22Rv1 (cell line): ENCODE data around the gene FRMD4B.

Source experiments
- ZFX ChIP-seq: fragments of 450-650 bp; IDR thresholded peaks from 2 replicates; pipeline ENCODE4 v1.6.1; 2017; ENCODE audit warnings: antibody characterized with exemption, borderline replicate concordance
- TF ChIP-seq, protein P1 (sequence below): fragments of 450-650 bp; IDR thresholded peaks from 2 replicates; pipeline ENCODE4 v1.5.1; 2017; ENCODE audit warnings: mild to moderate bottlenecking

GRCh38 chr3:69292185-69292584, 93.7 kb downstream of the FRMD4B start:
- TF ChIP-seq, protein P1, sequence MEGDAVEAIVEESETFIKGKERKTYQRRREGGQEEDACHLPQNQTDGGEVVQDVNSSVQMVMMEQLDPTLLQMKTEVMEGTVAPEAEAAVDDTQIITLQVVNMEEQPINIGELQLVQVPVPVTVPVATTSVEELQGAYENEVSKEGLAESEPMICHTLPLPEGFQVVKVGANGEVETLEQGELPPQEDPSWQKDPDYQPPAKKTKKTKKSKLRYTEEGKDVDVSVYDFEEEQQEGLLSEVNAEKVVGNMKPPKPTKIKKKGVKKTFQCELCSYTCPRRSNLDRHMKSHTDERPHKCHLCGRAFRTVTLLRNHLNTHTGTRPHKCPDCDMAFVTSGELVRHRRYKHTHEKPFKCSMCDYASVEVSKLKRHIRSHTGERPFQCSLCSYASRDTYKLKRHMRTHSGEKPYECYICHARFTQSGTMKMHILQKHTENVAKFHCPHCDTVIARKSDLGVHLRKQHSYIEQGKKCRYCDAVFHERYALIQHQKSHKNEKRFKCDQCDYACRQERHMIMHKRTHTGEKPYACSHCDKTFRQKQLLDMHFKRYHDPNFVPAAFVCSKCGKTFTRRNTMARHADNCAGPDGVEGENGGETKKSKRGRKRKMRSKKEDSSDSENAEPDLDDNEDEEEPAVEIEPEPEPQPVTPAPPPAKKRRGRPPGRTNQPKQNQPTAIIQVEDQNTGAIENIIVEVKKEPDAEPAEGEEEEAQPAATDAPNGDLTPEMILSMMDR: no peak
- TF ChIP-seq ZFX: no peak
